MCF 10A (cell line): ENCODE results near the gene MB. TPM values are rescaled to one million over a fixed set of nuclear protein-coding genes. Genes with fewer than 3 reads are reported as not detected.

Source experiments
- BruUV-seq: library from RNA; stranded (reverse); fragments of 400-500 nt; replicated peaks from 2 replicates; lab custom pipeline; 2021; lab: Mats Ljungman, UMichigan
- CTCF ChIA-PET: fragments of 300-600 bp; sonication (Branson Sonifier 250); formaldehyde crosslinking; extraction: SDS; loops from one replicate; lab custom pipeline; 2021; ENCODE audit warnings: antibody characterized with exemption, inconsistent platforms; lab: Yijun Ruan, JAX
- POLR2A ChIA-PET: fragments of 300-600, 350-650 bp; sonication (Branson Sonifier 250); formaldehyde crosslinking; extraction: SDS; loops from one replicate; lab custom pipeline; 2020; ENCODE audit warnings: antibody characterized with exemption, inconsistent platforms; lab: Yijun Ruan, JAX
- DNase-seq: peaks from one replicate; pipeline ENCODE4 v3.0.0-alpha.2; 2018; ENCODE audit not compliant: unreplicated experiment
- H3K27ac Mint-ChIP-seq: one replicate; pipeline ENCODE4 v1.8.0; 2022; ENCODE audit warnings: mild to moderate bottlenecking, low read depth, mixed read lengths; ENCODE audit not compliant: unreplicated experiment
- H3K27me3 Mint-ChIP-seq: one replicate; pipeline ENCODE4 v1.8.0; 2022; ENCODE audit warnings: mixed read lengths; ENCODE audit not compliant: insufficient read depth, unreplicated experiment
- H3K36me3 Mint-ChIP-seq: one replicate; pipeline ENCODE4 v1.8.0; 2022; ENCODE audit warnings: mild to moderate bottlenecking, moderate library complexity, mixed read lengths; ENCODE audit not compliant: insufficient read depth, unreplicated experiment
- H3K4me1 Mint-ChIP-seq: one replicate; pipeline ENCODE4 v1.8.0; 2022; ENCODE audit warnings: mixed read lengths; ENCODE audit not compliant: insufficient read depth, unreplicated experiment
- H3K4me3 Mint-ChIP-seq: one replicate; pipeline ENCODE4 v1.8.0; 2022; ENCODE audit warnings: mild to moderate bottlenecking, moderate library complexity, mixed read lengths; ENCODE audit not compliant: unreplicated experiment
- H3K9me3 Mint-ChIP-seq: one replicate; pipeline ENCODE4 v1.8.0; 2022; ENCODE audit warnings: mixed read lengths; ENCODE audit not compliant: unreplicated experiment
- CTCF ChIP-seq: fragments of 200-600 bp; IDR thresholded peaks from one replicate; pipeline ENCODE4 v1.8.0; 2022; ENCODE audit warnings: antibody characterized with exemption, mild to moderate bottlenecking; ENCODE audit not compliant: unreplicated experiment
- intact Hi-C: fragments of 100-400 bp; cut with micrococcal nuclease; formaldehyde crosslinking; loops from 2 replicates; pipeline ENCODE4 v1.14.1; 2022
- total RNA-seq: library from RNA; stranded (reverse); gene quantifications from 2 replicates; pipeline ENCODE4 v1.2.3, GENCODE V29; 2022

MB gene
- total RNA-seq, 1 experiment from 2014 or later, result not detected

GRCh38 chr22:35561796-35562526 lies 55.2 kb downstream of the MB start:
- BruUV-seq, result no TSS peak
- CTCF ChIA-PET, result no interaction called here
- no peak for TF ChIP-seq CTCF
- no peaks in the 10 kb centered on the region for H3K27me3 Mint-ChIP-seq
- H3K9me3 Mint-ChIP-seq, result no peaks in the 10 kb centered on the region
- H3K36me3 Mint-ChIP-seq, result no peaks in the 10 kb centered on the region
- DNase-seq, result peak; percentile 84
- peak overlapping the region; percentile 4 for H3K27ac Mint-ChIP-seq
- no peak overlapping the region for H3K4me3 Mint-ChIP-seq
- intact Hi-C loops, result no loop called here
- POLR2A ChIA-PET, result interaction anchor here (0.6 kb wide), 1 partner anchor 471 kb away, joined by 3 read pairs; no protein-coding TSS in a partner anchor
- peaks cover 28% of the 10 kb centered on the region for H3K4me1 Mint-ChIP-seq

- CTCF ChIA-PET, result interaction anchor here (0.6 kb wide), 1 partner anchor 21 kb away, joined by 3 read pairs; no protein-coding TSS in a partner anchor
- BruUV-seq, result no TSS peak
- POLR2A ChIA-PET, result no interaction called here
Measured at GRCh38 chr22:35560824-35561223, 56.3 kb downstream of the MB start.

GRCh38 chr22:35560366-35560765 lies 56.8 kb downstream of the MB start:
- ChIA-PET POLR2A (interaction anchor here (0.9 kb wide), 1 partner anchor 9 kb away, joined by 4 read pairs; no protein-coding TSS in a partner anchor), CTCF (no interaction called here)
- H3K4me1 Mint-ChIP-seq, result peaks cover 22% of the 10 kb centered on the region
- no peak for DNase-seq
- no peaks in the 10 kb centered on the region for H3K36me3 Mint-ChIP-seq
- no TSS peak for BruUV-seq
- no peak overlapping the region for H3K4me3 Mint-ChIP-seq
- H3K27me3 Mint-ChIP-seq, result no peaks in the 10 kb centered on the region
- intact Hi-C loops, result no loop called here
- H3K27ac Mint-ChIP-seq, result no peak overlapping the region
- no peak for TF ChIP-seq CTCF
- H3K9me3 Mint-ChIP-seq, result no peaks in the 10 kb centered on the region

More at GRCh38 chr22:35560824-35561223, 56.3 kb downstream of the MB start:
- intact Hi-C loops, result no loop called here
- no peak overlapping the region for H3K27ac Mint-ChIP-seq
- H3K4me1 Mint-ChIP-seq, result peaks cover 27% of the 10 kb centered on the region
- no peaks in the 10 kb centered on the region for H3K27me3 Mint-ChIP-seq
- H3K36me3 Mint-ChIP-seq, result no peaks in the 10 kb centered on the region
- no peak for TF ChIP-seq CTCF
- no peak overlapping the region for H3K4me3 Mint-ChIP-seq
- H3K9me3 Mint-ChIP-seq, result no peaks in the 10 kb centered on the region
- no peak for DNase-seq

GRCh38 chr22:35559354-35560005 lies 57.6 kb downstream of the MB start:
- H3K27me3 Mint-ChIP-seq, result no peaks in the 10 kb centered on the region
- DNase-seq, result no peak
- peaks cover 17% of the 10 kb centered on the region for H3K4me1 Mint-ChIP-seq
- H3K4me3 Mint-ChIP-seq, result no peak overlapping the region
- no peaks in the 10 kb centered on the region for H3K36me3 Mint-ChIP-seq
- ChIA-PET CTCF (no interaction called here), POLR2A (interaction anchor here (0.9 kb wide), 1 partner anchor 10 kb away, joined by 4 read pairs; no protein-coding TSS in a partner anchor)
- no peak for TF ChIP-seq CTCF
- no TSS peak for BruUV-seq
- intact Hi-C loops, result no loop called here
- H3K9me3 Mint-ChIP-seq, result no peaks in the 10 kb centered on the region
- no peak overlapping the region for H3K27ac Mint-ChIP-seq
